HG03095 (cell line): ENCODE measurements around the gene TMEM43.

ENCODE experiments used
- ATAC-seq: cut with Tn5 transposase; IDR thresholded peaks from one replicate; pipeline ENCODE4 v1.9.1; 2021; ENCODE audit warnings: moderate library complexity; ENCODE audit not compliant: unreplicated experiment

The TMEM43 gene

GRCh38 chr3:14150491-14151230 is 25.8 kb downstream of the TMEM43 start:
- ATAC-seq: no peak

- no peak for ATAC-seq
These were observed 26.7 kb downstream of the TMEM43 start for GRCh38 chr3:14151471-14152083.

GRCh38 chr3:14152233-14152962 is 27.5 kb downstream of the TMEM43 start:
- ATAC-seq: no peak

- no peak for ATAC-seq
These were observed 28.1 kb downstream of the TMEM43 start for GRCh38 chr3:14152963-14153355.

- no peak for ATAC-seq
These were observed 28.8 kb downstream of the TMEM43 start for GRCh38 chr3:14153663-14154062.

- no peak for ATAC-seq
These were observed 29.4 kb downstream of the TMEM43 start for GRCh38 chr3:14154276-14154675.

- ATAC-seq: no peak
These were observed 30.1 kb downstream of the TMEM43 start for GRCh38 chr3:14154895-14155440.

GRCh38 chr3:14156201-14156600 is 31.3 kb downstream of the TMEM43 start:
- ATAC-seq: no peak

GRCh38 chr3:14156843-14157561 is 32.1 kb downstream of the TMEM43 start:
- ATAC-seq: no peak

GRCh38 chr3:14157951-14158350 is 33.1 kb downstream of the TMEM43 start:
- ATAC-seq: no peak

GRCh38 chr3:14158370-14158769 is 33.5 kb downstream of the TMEM43 start:
- no peak for ATAC-seq

- no peak for ATAC-seq
These were observed 34.6 kb downstream of the TMEM43 start for GRCh38 chr3:14159426-14159825.

- no peak for ATAC-seq
These were observed 36.4 kb downstream of the TMEM43 start for GRCh38 chr3:14161282-14161681.

- ATAC-seq: no peak
These were observed 37.3 kb downstream of the TMEM43 start for GRCh38 chr3:14162178-14162577.

GRCh38 chr3:14166877-14167603 is 42.2 kb downstream of the TMEM43 start:
- ATAC-seq: no peak

GRCh38 chr3:14169435-14169834 is 44.6 kb downstream of the TMEM43 start:
- ATAC-seq: no peak

GRCh38 chr3:14169871-14170270 is 45.0 kb downstream of the TMEM43 start:
- no peak for ATAC-seq

GRCh38 chr3:14170531-14171159 is 45.8 kb downstream of the TMEM43 start:
- ATAC-seq: no peak

- ATAC-seq: no peak
These were observed 47.6 kb downstream of the TMEM43 start for GRCh38 chr3:14172496-14172895.

- ATAC-seq: no peak
These were observed 49.6 kb downstream of the TMEM43 start for GRCh38 chr3:14174483-14174882.
